Sigmoid colon (tissue), 7 donors: ENCODE data around the gene UBL3. TPM values are rescaled to one million over a fixed set of nuclear protein-coding genes. Genes with fewer than 3 reads are reported as not detected.

Source experiments
- DNase-seq: peaks from one replicate; pipeline ENCODE4 v3.0.0-alpha.2; 2019
- H3K27ac ChIP-seq, 4 donors: fragments of 200-600 bp; sonication (generic); one replicate each; pipeline ENCODE4 v1.5.1; 2016 to 2019; ENCODE audit warnings: mild to moderate bottlenecking in 1 of 4
- H3K27me3 ChIP-seq, 3 donors: fragments of 200-600 bp; sonication (generic); one replicate each; pipeline ENCODE4 v1.5.1; 2019; ENCODE audit warnings: mild to moderate bottlenecking in 1 of 3
- H3K36me3 ChIP-seq, 4 donors: fragments of 200-600 bp; sonication (generic); one replicate each; pipeline ENCODE4 v1.5.1; 2016 to 2019
- H3K4me1 ChIP-seq, 4 donors: fragments of 200-600 bp; sonication (generic); one replicate each; pipeline ENCODE4 v1.5.1; 2017 to 2019
- H3K4me3 ChIP-seq, 4 donors: fragments of 200-600 bp; sonication (generic); one replicate each; pipeline ENCODE4 v1.5.1; 2017 to 2019; ENCODE audit warnings: mild to moderate bottlenecking in 2 of 4, moderate library complexity in 1 of 4
- H3K9me3 ChIP-seq, 4 donors: fragments of 200-600 bp in 3 of 4; sonication (generic) in 3 of 4; one replicate each; pipeline versions ENCODE4 v1.5.1 to v1.6.1; 2013 to 2019
- EP300 ChIP-seq, 4 donors: sonication (generic); formaldehyde crosslinking; IDR thresholded peaks; one replicate each; pipeline ENCODE4 v1.6.1; 2017; ENCODE audit warnings: antibody characterized with exemption in 4 of 4
- POLR2A ChIP-seq, 2 donors: fragments of 450-650 bp; IDR thresholded peaks; one replicate each; pipeline ENCODE4 v1.6.1; 2016; ENCODE audit warnings: antibody characterized with exemption in 2 of 2, mild to moderate bottlenecking in 2 of 2, moderate library complexity in 2 of 2
- POLR2AphosphoS5 ChIP-seq, 4 donors: sonication (generic); formaldehyde crosslinking; IDR thresholded peaks; one replicate each; pipeline ENCODE4 v1.6.1; 2017; ENCODE audit warnings: antibody characterized with exemption in 4 of 4
- WGBS, 2 donors: extraction: QIAGEN DNeasy Blood & Tissue Kit; methylation state at CpG; one replicate each; pipeline ENCODE4 v1.1.7; 2013; 5-methylcytosine and 5-hydroxymethylcytosine counted together
- intact Hi-C: fragments of 100-400 bp; cut with DNase I; formaldehyde crosslinking; loops from one replicate; pipeline ENCODE4 v1.15.1; 2023
- polyA plus RNA-seq, 3 donors: library from polyadenylated mRNA; stranded (reverse); fragments of 200-250 nt; gene quantifications; one replicate each; pipeline ENCODE4 v1.2.3, GENCODE V29; 2013
- total RNA-seq, 4 donors: library from RNA; depleted of rRNA; stranded (reverse); fragments of >200 nt; gene quantifications; one replicate each; pipeline ENCODE4 v1.1.0, GENCODE V29; 2016
- TF ChIP-seq, protein P1 (sequence below), 4 experiments: fragments of 450-650 bp in 3 of 4; fragments of 200-600 bp in 1 of 4; IDR thresholded peaks; one replicate each; pipeline ENCODE4 v1.5.1; 2016 to 2019; ENCODE audit warnings: antibody characterized with exemption in 4 of 4, mild to moderate bottlenecking in 3 of 4, moderate library complexity in 2 of 4
- donor health status: healthy with polysubstance abuse.
- donor health status: Bipolar disorder and iron deficiency.
- donor health status: healthy.

Gene UBL3
- total and polyA plus RNA-seq, 7 donors = 19.1 to 48.6 (median 41.1) TPM

- no peaks in the 10 kb centered on the region for H3K9me3 ChIP-seq
- intact Hi-C loops = no loop called here
- no peak overlapping the region for H3K27ac ChIP-seq
- H3K27me3 ChIP-seq = no peaks in the 10 kb centered on the region
- no peaks in the 10 kb centered on the region for H3K36me3 ChIP-seq
- no peak overlapping the region for H3K4me3 ChIP-seq
- DNase-seq = no peak
- WGBS, 2 donors = 80 to 83% methylated on average over 5 of the region's 5 CpGs
- peaks cover 0 to 18% (median 11%) of the 10 kb centered on the region in 4 donors for H3K4me1 ChIP-seq
- TF ChIP-seq POLR2A (IDR thresholded peaks at IDR 0.05) (no peak), POLR2AphosphoS5 (IDR thresholded peaks at IDR 0.05) (no peak), EP300 (IDR thresholded peaks at IDR 0.05) (no peak)
- TF ChIP-seq, protein P1, sequence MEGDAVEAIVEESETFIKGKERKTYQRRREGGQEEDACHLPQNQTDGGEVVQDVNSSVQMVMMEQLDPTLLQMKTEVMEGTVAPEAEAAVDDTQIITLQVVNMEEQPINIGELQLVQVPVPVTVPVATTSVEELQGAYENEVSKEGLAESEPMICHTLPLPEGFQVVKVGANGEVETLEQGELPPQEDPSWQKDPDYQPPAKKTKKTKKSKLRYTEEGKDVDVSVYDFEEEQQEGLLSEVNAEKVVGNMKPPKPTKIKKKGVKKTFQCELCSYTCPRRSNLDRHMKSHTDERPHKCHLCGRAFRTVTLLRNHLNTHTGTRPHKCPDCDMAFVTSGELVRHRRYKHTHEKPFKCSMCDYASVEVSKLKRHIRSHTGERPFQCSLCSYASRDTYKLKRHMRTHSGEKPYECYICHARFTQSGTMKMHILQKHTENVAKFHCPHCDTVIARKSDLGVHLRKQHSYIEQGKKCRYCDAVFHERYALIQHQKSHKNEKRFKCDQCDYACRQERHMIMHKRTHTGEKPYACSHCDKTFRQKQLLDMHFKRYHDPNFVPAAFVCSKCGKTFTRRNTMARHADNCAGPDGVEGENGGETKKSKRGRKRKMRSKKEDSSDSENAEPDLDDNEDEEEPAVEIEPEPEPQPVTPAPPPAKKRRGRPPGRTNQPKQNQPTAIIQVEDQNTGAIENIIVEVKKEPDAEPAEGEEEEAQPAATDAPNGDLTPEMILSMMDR (IDR thresholded peaks at IDR 0.05) = no peak
These were observed 100.3 kb downstream of the UBL3 start for GRCh38 chr13:29750183-29750530.

DNA sequence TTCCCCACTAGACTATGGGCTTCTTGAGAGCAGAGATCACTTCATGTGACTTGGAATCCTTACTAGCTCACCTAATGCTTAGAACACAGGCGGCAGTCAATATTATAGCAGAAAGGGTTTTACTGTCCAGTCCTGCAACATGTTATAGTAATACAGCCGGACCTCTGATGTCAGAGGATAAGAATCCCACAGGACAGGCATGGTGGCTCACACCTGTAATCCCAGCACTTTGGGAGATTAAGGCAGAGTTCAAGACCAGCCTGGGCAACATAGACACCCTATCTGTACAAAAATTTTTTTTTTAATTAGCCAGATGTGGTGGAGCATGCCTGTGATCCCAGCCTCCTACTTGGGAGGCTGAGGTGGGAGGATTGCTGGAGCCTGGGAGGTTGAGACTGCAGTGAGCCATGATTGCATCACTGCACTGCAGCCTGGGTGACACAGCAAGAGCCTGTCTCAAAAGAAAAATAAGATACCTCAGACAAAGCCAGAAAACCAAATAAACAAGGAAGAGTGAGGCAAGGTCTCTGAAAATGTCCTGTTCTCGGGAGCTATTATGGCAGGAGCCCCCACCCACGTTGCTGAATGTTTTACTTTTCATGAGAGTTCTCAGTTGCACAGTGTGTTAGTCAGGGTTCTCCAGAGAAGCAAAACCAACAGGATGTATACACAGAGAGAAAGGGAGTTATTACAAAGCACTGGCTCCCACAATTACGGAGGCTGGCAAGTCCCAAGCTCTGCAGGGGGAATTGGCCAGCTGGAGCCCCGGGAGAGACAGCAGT is 100.8 kb downstream of the UBL3 start:
- Histone ChIP-seq H3K9me3 (no peaks in the 10 kb centered on the region), H3K36me3 (no peaks in the 10 kb centered on the region), H3K27me3 (no peaks in the 10 kb centered on the region), H3K4me3 (no peak overlapping the region), H3K4me1 (peaks cover 0 to 19% (median 13%) of the 10 kb centered on the region in 4 donors), H3K27ac (no peak overlapping the region)
- TF ChIP-seq, protein P1 (IDR thresholded peaks at IDR 0.05) = no peak
- no peak for TF ChIP-seq POLR2AphosphoS5 (IDR thresholded peaks at IDR 0.05)
- TF ChIP-seq POLR2A (IDR thresholded peaks at IDR 0.05) = no peak
- no peak for TF ChIP-seq EP300 (IDR thresholded peaks at IDR 0.05)
- DNase-seq = no peak
- WGBS, 2 donors = 80 to 82% methylated on average over 6 of the region's 6 CpGs
- intact Hi-C loops = loop anchor here (10.0 kb wide), 1 partner anchor 175 kb away; no protein-coding TSS in a partner anchor

DNA sequence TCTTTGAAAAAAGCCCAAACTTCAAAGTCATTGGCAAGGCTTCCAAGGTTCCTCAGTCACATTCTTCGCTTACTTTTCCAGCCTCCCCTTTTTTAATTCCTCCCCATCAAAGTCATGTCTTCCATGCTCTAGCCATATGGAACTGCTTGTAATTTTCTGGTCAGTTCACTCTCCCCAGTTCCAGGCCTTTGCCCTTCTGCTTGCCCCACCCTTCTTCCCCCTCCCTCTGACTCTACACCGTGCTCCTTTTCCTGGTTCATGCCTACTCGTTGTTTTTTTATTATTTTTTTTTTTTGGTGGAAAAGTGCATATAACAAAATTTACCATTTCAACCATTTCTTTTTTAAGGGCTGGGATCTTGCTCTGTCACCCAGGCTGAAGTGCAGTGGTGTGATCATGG is 102.3 kb downstream of the UBL3 start:
- Histone ChIP-seq H3K4me1 (peaks cover 0 to 24% (median 16%) of the 10 kb centered on the region in 4 donors), H3K4me3 (no peak overlapping the region), H3K27me3 (no peaks in the 10 kb centered on the region), H3K9me3 (no peaks in the 10 kb centered on the region), H3K36me3 (no peaks in the 10 kb centered on the region), H3K27ac (no peak overlapping the region)
- TF ChIP-seq EP300 (IDR thresholded peaks at IDR 0.05) = no peak
- TF ChIP-seq, protein P1 (IDR thresholded peaks at IDR 0.05) = no peak
- TF ChIP-seq POLR2AphosphoS5 (IDR thresholded peaks at IDR 0.05) = no peak
- no peak for TF ChIP-seq POLR2A (IDR thresholded peaks at IDR 0.05)
- intact Hi-C loops = loop anchor here (10.0 kb wide), 1 partner anchor 177 kb away; no protein-coding TSS in a partner anchor
- no peak for DNase-seq
- WGBS, 2 donors = 48 to 70% methylated on average over 3 of the region's 3 CpGs

- H3K9me3 ChIP-seq = no peaks in the 10 kb centered on the region
- intact Hi-C loops = loop anchor here (10.0 kb wide), 1 partner anchor 179 kb away; no protein-coding TSS in a partner anchor
- no peak overlapping the region for H3K4me3 ChIP-seq
- no peak overlapping the region for H3K27ac ChIP-seq
- peaks cover 0 to 30% (median 24%) of the 10 kb centered on the region in 4 donors for H3K4me1 ChIP-seq
- DNase-seq = no peak
- H3K27me3 ChIP-seq = no peaks in the 10 kb centered on the region
- TF ChIP-seq POLR2A (IDR thresholded peaks at IDR 0.05) (no peak), POLR2AphosphoS5 (IDR thresholded peaks at IDR 0.05) (no peak), EP300 (IDR thresholded peaks at IDR 0.05) (no peak)
- TF ChIP-seq, protein P1 (IDR thresholded peaks at IDR 0.05) = no peak
- H3K36me3 ChIP-seq = no peaks in the 10 kb centered on the region
- 13 to 56% methylated on average over 6 of the region's 6 CpGs for WGBS, 2 donors
These were observed 104.2 kb downstream of the UBL3 start for GRCh38 chr13:29746148-29746677.
